Measurements from ENCODE around the gene PRM1.

DNA sequence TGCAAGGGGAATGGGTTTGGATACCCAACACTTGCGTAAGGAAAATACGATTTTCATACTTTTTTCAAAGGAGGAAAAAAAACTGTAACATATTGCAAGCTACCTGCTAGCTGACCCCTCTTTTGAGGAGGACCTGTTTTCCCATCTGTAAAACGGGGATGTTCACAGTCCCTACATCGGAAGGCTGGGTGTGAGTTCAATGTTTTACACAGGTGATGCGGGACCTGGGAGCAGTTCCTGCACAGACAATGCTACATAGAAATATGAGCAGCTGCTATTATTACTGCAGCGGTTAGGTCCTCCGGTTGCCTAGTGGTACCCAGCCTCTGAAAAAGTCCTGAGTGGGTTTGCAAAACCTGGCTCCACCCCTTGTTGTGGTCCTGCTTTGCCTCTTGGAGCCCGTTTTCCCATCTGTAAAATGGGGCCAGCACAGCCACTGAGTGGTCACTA lies 28.6 kb downstream of the PRM1 start:
- no peak for TF ChIP-seq GABPA (IDR thresholded peaks at IDR 0.05 in 1 of 2, conservative IDR thresholded peaks at IDR 0.05 in 1 of 2)
- TF ChIP-seq, protein P1, sequence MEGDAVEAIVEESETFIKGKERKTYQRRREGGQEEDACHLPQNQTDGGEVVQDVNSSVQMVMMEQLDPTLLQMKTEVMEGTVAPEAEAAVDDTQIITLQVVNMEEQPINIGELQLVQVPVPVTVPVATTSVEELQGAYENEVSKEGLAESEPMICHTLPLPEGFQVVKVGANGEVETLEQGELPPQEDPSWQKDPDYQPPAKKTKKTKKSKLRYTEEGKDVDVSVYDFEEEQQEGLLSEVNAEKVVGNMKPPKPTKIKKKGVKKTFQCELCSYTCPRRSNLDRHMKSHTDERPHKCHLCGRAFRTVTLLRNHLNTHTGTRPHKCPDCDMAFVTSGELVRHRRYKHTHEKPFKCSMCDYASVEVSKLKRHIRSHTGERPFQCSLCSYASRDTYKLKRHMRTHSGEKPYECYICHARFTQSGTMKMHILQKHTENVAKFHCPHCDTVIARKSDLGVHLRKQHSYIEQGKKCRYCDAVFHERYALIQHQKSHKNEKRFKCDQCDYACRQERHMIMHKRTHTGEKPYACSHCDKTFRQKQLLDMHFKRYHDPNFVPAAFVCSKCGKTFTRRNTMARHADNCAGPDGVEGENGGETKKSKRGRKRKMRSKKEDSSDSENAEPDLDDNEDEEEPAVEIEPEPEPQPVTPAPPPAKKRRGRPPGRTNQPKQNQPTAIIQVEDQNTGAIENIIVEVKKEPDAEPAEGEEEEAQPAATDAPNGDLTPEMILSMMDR (IDR thresholded peaks at IDR 0.05; ENCODE audit: low read depth, low read length, missing input control): no peak
- TF ChIP-seq JUND (IDR thresholded peaks at IDR 0.05): no peak
- no peak for TF ChIP-seq RAD21 (IDR thresholded peaks at IDR 0.05)
- TF ChIP-seq EGR1 (IDR thresholded peaks at IDR 0.05; ENCODE audit: low read depth in 2 of 2): no peak
- TF ChIP-seq RXRA (IDR thresholded peaks at IDR 0.05): no peak
- TF ChIP-seq, protein P2, sequence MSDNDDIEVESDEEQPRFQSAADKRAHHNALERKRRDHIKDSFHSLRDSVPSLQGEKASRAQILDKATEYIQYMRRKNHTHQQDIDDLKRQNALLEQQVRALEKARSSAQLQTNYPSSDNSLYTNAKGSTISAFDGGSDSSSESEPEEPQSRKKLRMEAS (IDR thresholded peaks at IDR 0.05): no peak
- TF ChIP-seq YY1 (IDR thresholded peaks at IDR 0.05): no peak
- TF ChIP-seq, protein P3, sequence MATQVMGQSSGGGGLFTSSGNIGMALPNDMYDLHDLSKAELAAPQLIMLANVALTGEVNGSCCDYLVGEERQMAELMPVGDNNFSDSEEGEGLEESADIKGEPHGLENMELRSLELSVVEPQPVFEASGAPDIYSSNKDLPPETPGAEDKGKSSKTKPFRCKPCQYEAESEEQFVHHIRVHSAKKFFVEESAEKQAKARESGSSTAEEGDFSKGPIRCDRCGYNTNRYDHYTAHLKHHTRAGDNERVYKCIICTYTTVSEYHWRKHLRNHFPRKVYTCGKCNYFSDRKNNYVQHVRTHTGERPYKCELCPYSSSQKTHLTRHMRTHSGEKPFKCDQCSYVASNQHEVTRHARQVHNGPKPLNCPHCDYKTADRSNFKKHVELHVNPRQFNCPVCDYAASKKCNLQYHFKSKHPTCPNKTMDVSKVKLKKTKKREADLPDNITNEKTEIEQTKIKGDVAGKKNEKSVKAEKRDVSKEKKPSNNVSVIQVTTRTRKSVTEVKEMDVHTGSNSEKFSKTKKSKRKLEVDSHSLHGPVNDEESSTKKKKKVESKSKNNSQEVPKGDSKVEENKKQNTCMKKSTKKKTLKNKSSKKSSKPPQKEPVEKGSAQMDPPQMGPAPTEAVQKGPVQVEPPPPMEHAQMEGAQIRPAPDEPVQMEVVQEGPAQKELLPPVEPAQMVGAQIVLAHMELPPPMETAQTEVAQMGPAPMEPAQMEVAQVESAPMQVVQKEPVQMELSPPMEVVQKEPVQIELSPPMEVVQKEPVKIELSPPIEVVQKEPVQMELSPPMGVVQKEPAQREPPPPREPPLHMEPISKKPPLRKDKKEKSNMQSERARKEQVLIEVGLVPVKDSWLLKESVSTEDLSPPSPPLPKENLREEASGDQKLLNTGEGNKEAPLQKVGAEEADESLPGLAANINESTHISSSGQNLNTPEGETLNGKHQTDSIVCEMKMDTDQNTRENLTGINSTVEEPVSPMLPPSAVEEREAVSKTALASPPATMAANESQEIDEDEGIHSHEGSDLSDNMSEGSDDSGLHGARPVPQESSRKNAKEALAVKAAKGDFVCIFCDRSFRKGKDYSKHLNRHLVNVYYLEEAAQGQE (IDR thresholded peaks at IDR 0.05): no peak
